GM12878 (cell line): Measurements from ENCODE around the gene GLRX5. TPM values are rescaled to one million over a fixed set of nuclear protein-coding genes. Genes with fewer than 3 reads are reported as not detected.

ENCODE experiments used
- ATAC-seq: fragments of 200-7000 bp; cut with Tn5 transposase; 3 replicates; pipeline ENCODE4 v1.9.1; 2020; ENCODE audit warnings: mild to moderate bottlenecking, moderate library complexity
- BruUV-seq: library from RNA; stranded (reverse); fragments of 400-500 nt; replicated peaks from 2 replicates; lab custom pipeline; 2021; lab: Mats Ljungman, UMichigan
- CTCF ChIA-PET: fragments of 300-600 bp; sonication (Branson Sonifier 250); formaldehyde crosslinking; extraction: SDS; loops from one replicate; lab custom pipeline; 2021; ENCODE audit warnings: inconsistent platforms; lab: Yijun Ruan, JAX
- POLR2A ChIA-PET: fragments of 350-600 bp; formaldehyde crosslinking; extraction: SDS; loops from one replicate; lab custom pipeline; 2021; ENCODE audit warnings: inconsistent platforms; lab: Charles Lee
- RAD21 ChIA-PET: fragments of 300-600 bp; sonication (Branson Sonifier 250); formaldehyde crosslinking; loops from one replicate; lab custom pipeline; 2023; ENCODE audit warnings: antibody characterized with exemption; ENCODE audit not compliant: unreplicated experiment; lab: Charles Lee
- SMC1A ChIA-PET: fragments of 300-600 bp; sonication (Branson Sonifier 250); formaldehyde crosslinking; loops from one replicate; lab custom pipeline; 2023; ENCODE audit not compliant: unreplicated experiment, uncharacterized antibody; lab: Charles Lee
- DNase-seq: peaks from one replicate; pipeline ENCODE4 v3.0.0-alpha.2; 2011; ENCODE audit warnings: low read depth, low spot score
- FAIRE-seq: peaks from 3 replicates; lab custom pipeline; 2011; peaks lifted over from hg19 to GRCh38; lab: Jason Lieb, UNC
- H2AFZ ChIP-seq: 2 replicates; pipeline ENCODE4 v1.6.0; 2011; ENCODE audit warnings: low read depth, low read length, control low read depth; ENCODE audit not compliant: control insufficient read depth
- H3K27ac ChIP-seq: 2 replicates; pipeline ENCODE4 v1.5.1; 2011; ENCODE audit warnings: control low read depth; ENCODE audit not compliant: control insufficient read depth, insufficient read depth
- H3K27me3 ChIP-seq, 2 experiments: replicated peaks in 1 of 2; 2 replicates each; pipeline versions ENCODE4 v1.6.0 to v1.6.1; 2011; ENCODE audit warnings: low read length in 1 of 2; ENCODE audit not compliant: control insufficient read depth in 2 of 2, insufficient read depth in 2 of 2
- H3K36me3 ChIP-seq, 2 experiments: 2 replicates each; pipeline ENCODE4 v1.5.1; 2011; ENCODE audit warnings: low read length in 1 of 2; ENCODE audit not compliant: control insufficient read depth in 2 of 2, insufficient read depth in 2 of 2
- H3K4me1 ChIP-seq: 2 replicates; pipeline ENCODE4 v1.6.1; 2011; ENCODE audit warnings: mild to moderate bottlenecking, low read length, moderate library complexity, mixed read lengths; ENCODE audit not compliant: control insufficient read depth, insufficient read depth
- H3K4me2 ChIP-seq: 2 replicates; pipeline ENCODE4 v1.6.0; 2011; ENCODE audit warnings: control low read depth; ENCODE audit not compliant: control insufficient read depth, insufficient read depth
- H3K4me3 ChIP-seq: fragments of 200-600 bp; sonication (generic); 2 replicates; pipeline ENCODE4 v1.5.1; 2016
- H3K79me2 ChIP-seq: 2 replicates; pipeline ENCODE4 v1.6.0; 2011; ENCODE audit warnings: low read length; ENCODE audit not compliant: control insufficient read depth, insufficient read depth
- H3K9ac ChIP-seq: 2 replicates; pipeline ENCODE4 v1.8.0; 2011; ENCODE audit warnings: low read length, control low read depth, mixed read lengths; ENCODE audit not compliant: control insufficient read depth, insufficient read depth
- H3K9me3 ChIP-seq: replicated peaks from 3 replicates; pipeline ENCODE4 v1.5.1; 2011; ENCODE audit warnings: mild to moderate bottlenecking, low read length; ENCODE audit not compliant: control insufficient read depth, insufficient read depth
- H4K20me1 ChIP-seq: 2 replicates; pipeline ENCODE4 v1.6.0; 2011; ENCODE audit not compliant: control insufficient read depth, insufficient read depth
- FOXM1 ChIP-seq: IDR thresholded peaks from 2 replicates; pipeline ENCODE4 v1.6.1; 2012; ENCODE audit warnings: low read depth, mild to moderate bottlenecking, inconsistent platforms, low read length, moderate library complexity
- IKZF1 ChIP-seq: fragments of 450-650 bp; conservative IDR thresholded peaks from 2 replicates; pipeline ENCODE4 v1.6.1; 2017; ENCODE audit warnings: antibody characterized with exemption, mild to moderate bottlenecking
- MTA2 ChIP-seq: fragments of 450-650 bp; IDR thresholded peaks from 2 replicates; pipeline ENCODE4 v1.6.1; 2016; ENCODE audit warnings: low read depth, mild to moderate bottlenecking, moderate library complexity
- MXI1 ChIP-seq: fragments of 150-350 bp; IDR thresholded peaks from 2 replicates; pipeline ENCODE4 v1.6.1; 2011; ENCODE audit warnings: low read depth, mild to moderate bottlenecking, inconsistent platforms, low read length, improper control_type of control experiment
- NFYB ChIP-seq: IDR thresholded peaks from 2 replicates; pipeline ENCODE4 v1.6.1; 2011; ENCODE audit warnings: low read depth, mild to moderate bottlenecking, low read length, improper control_type of control experiment, moderate library complexity; ENCODE audit not compliant: insufficient read depth
- SMAD5 ChIP-seq: IDR thresholded peaks from 2 replicates; pipeline ENCODE4 v1.6.1; 2016; ENCODE audit warnings: antibody characterized with exemption, low read depth
- WGBS: methylation state at CpG from one replicate; pipeline ENCODE4 v1.1.6; 2016; ENCODE audit warnings: low lambda C conversion rate; ENCODE audit not compliant: insufficient replicate concordance, insufficient coverage; ENCODE audit errors: missing lambda C conversion rate; 5-methylcytosine and 5-hydroxymethylcytosine counted together
- in situ Hi-C: fragments of 300-500 bp; cut with MboI; formaldehyde crosslinking; loops from 9 replicates; pipeline ENCODE4 v1.14.3; 2018; ENCODE audit warnings: mixed read lengths
- intact Hi-C: fragments of 100-400 bp; cut with micrococcal nuclease; formaldehyde crosslinking; loops from one replicate; pipeline ENCODE4 v1.14.2; 2022; ENCODE audit not compliant: unreplicated experiment
- polyA plus RNA-seq, 11 experiments: library from polyadenylated mRNA; depleted of rRNA in 4 of 11; unstranded in 6 of 11; stranded (reverse) in 5 of 11; fragments of >200 nt; fragmentation: Nextera tagmentation in 4 of 11; fragmentation: Illumina TruSeq in 1 of 11; extraction: Ambion mirVana in 4 of 11; extraction: Trizol in 1 of 11; gene quantifications; 1 replicate in 1 of 11; 2 replicates in 10 of 11; pipeline versions ENCODE4 v1.2.1 to v1.2.3, GENCODE V29; 2011 to 2016; ENCODE audit warnings: inconsistent platforms in 2 of 11, missing spikeins in 2 of 11, low read depth in 1 of 11
- total RNA-seq, 4 experiments: library from RNA; depleted of rRNA in 3 of 4; stranded (reverse); fragments of >200 nt in 3 of 4; fragmentation: Illumina TruSeq in 1 of 4; extraction: Trizol in 1 of 4; gene quantifications; 2 replicates each; pipeline versions ENCODE4 v1.2.1 to v1.2.3, GENCODE V29; 2013 to 2021
- TF ChIP-seq, protein P1 (sequence below): IDR thresholded peaks from 2 replicates; pipeline ENCODE4 v1.6.1; 2012; ENCODE audit warnings: mild to moderate bottlenecking, low read depth, low read length

Gene GLRX5
- total and polyA plus RNA-seq, 10 of the 15 experiments (the other 5 are each of a cell fraction or from before 2014, with no cell fraction given), result 12.8 to 139 (median 55.4) TPM

DNA sequence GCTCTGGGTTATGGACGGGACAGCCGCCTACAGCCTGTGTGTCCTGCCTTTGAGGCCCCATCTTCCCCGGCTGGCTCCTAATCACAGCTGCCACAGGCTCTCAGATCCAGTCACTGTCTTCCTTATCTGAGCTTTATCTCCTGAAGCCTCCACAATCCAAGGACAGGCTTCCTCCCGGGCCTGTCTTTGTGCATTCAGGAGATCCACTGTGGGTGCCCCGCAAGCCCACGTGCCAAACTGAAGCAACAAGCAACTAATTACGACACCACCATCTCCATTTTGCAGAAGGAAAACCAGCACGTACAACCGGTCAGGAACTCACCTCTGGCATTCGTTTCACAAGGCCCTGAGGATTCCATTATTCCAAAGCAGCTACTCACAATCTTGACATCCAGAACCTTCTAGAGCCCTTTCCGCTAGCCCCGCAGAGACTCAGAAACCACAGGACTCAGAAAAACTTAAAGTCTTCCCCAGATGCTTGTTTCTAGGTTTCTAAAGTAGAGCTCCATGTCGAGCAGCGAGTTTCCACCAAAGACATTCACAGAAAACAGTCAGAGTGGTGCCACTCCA is 32.4 kb upstream of the GLRX5 start:
- in situ Hi-C loops (no loop called here), intact Hi-C loops (loop anchor here (10.0 kb wide), 2 partner anchors 178 to 348 kb away; partner anchors contain the start of gene DICER1)
- ChIA-PET SMC1A (interaction anchor here (1.2 to 12.0 kb wide), 5 partner anchors 9 to 29 kb away, joined by 4 to 107 read pairs (median 64); partner anchors contain the start of gene SYNE3), CTCF (interaction anchor here (0.9 to 7.5 kb wide), 5 partner anchors 12 to 60 kb away, joined by 3 to 55 read pairs (median 8); partner anchors contain the start of gene SYNE3), RAD21 (interaction anchor here (0.9 to 5.9 kb wide), 4 partner anchors 9 to 60 kb away, joined by 3 to 78 read pairs (median 12); partner anchors contain the start of gene SYNE3), POLR2A (interaction anchor here (0.8 to 17.4 kb wide), 4 partner anchors 9 to 32 kb away, joined by 3 to 276 read pairs (median 4); partner anchors contain the start of genes GLRX5 and SYNE3)
- peak overlapping the region; percentile 92 for H3K27ac ChIP-seq
- peak overlapping the region; percentile 81 for H3K4me2 ChIP-seq
- H3K4me1 ChIP-seq, result peaks cover 88% of the 10 kb centered on the region
- no peaks in the 10 kb centered on the region for H3K27me3 ChIP-seq
- peak overlapping the region; percentile 50 for H3K9ac ChIP-seq
- BruUV-seq, result no TSS peak
- no peak overlapping the region for H2AFZ ChIP-seq
- TF ChIP-seq, protein P1, sequence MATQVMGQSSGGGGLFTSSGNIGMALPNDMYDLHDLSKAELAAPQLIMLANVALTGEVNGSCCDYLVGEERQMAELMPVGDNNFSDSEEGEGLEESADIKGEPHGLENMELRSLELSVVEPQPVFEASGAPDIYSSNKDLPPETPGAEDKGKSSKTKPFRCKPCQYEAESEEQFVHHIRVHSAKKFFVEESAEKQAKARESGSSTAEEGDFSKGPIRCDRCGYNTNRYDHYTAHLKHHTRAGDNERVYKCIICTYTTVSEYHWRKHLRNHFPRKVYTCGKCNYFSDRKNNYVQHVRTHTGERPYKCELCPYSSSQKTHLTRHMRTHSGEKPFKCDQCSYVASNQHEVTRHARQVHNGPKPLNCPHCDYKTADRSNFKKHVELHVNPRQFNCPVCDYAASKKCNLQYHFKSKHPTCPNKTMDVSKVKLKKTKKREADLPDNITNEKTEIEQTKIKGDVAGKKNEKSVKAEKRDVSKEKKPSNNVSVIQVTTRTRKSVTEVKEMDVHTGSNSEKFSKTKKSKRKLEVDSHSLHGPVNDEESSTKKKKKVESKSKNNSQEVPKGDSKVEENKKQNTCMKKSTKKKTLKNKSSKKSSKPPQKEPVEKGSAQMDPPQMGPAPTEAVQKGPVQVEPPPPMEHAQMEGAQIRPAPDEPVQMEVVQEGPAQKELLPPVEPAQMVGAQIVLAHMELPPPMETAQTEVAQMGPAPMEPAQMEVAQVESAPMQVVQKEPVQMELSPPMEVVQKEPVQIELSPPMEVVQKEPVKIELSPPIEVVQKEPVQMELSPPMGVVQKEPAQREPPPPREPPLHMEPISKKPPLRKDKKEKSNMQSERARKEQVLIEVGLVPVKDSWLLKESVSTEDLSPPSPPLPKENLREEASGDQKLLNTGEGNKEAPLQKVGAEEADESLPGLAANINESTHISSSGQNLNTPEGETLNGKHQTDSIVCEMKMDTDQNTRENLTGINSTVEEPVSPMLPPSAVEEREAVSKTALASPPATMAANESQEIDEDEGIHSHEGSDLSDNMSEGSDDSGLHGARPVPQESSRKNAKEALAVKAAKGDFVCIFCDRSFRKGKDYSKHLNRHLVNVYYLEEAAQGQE, result no peak
- TF ChIP-seq MTA2 (no peak), IKZF1 (no peak), FOXM1 (no peak), SMAD5 (no peak), NFYB (no peak), MXI1 (no peak)
- peaks cover 90% of the 10 kb centered on the region for H3K79me2 ChIP-seq
- no peak for ATAC-seq
- no peaks in the 10 kb centered on the region for H4K20me1 ChIP-seq
- H3K9me3 ChIP-seq, result no peaks in the 10 kb centered on the region
- H3K36me3 ChIP-seq, result peaks cover 14 to 21% of the 10 kb centered on the region in 2 experiments
- no peak for DNase-seq
- FAIRE-seq, result no peak
- WGBS, result 91% methylated on average over 14 of the region's 14 CpGs
- peak overlapping the region; percentile 31; the same call in 1 of the 2 replicates for H3K4me3 ChIP-seq
